ENCODE data around the gene ANO6. TPM values are rescaled to one million over a fixed set of nuclear protein-coding genes. Genes with fewer than 3 reads are reported as not detected.
A peak's percentile ranks its signal among the peaks of the same experiment; 100 is the strongest.
"Not testable (repeated sequence)": the region's sequence is repeated elsewhere in the genome, so short reads cannot be mapped to it uniquely, and the experiment has no call there.

ANO6 gene
- total RNA-seq, 2 experiments from 2014 or later = 13.1 to 13.6 TPM

GRCh38 chr12:45312012-45312411, 96.1 kb downstream of the ANO6 start:
- ChIA-PET POLR2A (no interaction called here), CTCF (no interaction called here)
- Mint-ChIP-seq H3K9me3 (peaks cover 4% of the 10 kb centered on the region), H3K27me3 (no peaks in the 10 kb centered on the region), H3K4me3 (no peak overlapping the region), H3K27ac (no peak overlapping the region), H3K36me3 (ENCODE audit: low read depth) (peaks cover 14% of the 10 kb centered on the region), H3K4me1 (ENCODE audit: low read depth) (peaks cover 3% of the 10 kb centered on the region)
- TF ChIP-seq CTCF (IDR thresholded peaks at IDR 0.05) = no peak
- intact Hi-C loops (cut with micrococcal nuclease) = no loop called here
- ATAC-seq = no peak
- no peak for DNase-seq

- intact Hi-C loops (cut with micrococcal nuclease) = no loop called here
- peaks cover 20% of the 10 kb centered on the region for H3K36me3 Mint-ChIP-seq (ENCODE audit: low read depth)
- H3K27me3 Mint-ChIP-seq = no peaks in the 10 kb centered on the region
- DNase-seq (no peak), ATAC-seq (no peak)
- POLR2A ChIA-PET = no interaction called here
- peaks cover 7% of the 10 kb centered on the region for H3K9me3 Mint-ChIP-seq
- H3K27ac Mint-ChIP-seq = no peak overlapping the region
- peaks cover 3% of the 10 kb centered on the region for H3K4me1 Mint-ChIP-seq (ENCODE audit: low read depth)
- H3K4me3 Mint-ChIP-seq = no peak overlapping the region
- TF ChIP-seq CTCF (IDR thresholded peaks at IDR 0.05) = no peak
- CTCF ChIA-PET = interaction anchor here (1.3 kb wide), 1 partner anchor 13 kb away, joined by 3 read pairs; no protein-coding TSS in a partner anchor
These were observed 98.9 kb downstream of the ANO6 start for GRCh38 chr12:45314770-45315169.

- CTCF ChIA-PET = interaction anchor here (1.3 kb wide), 1 partner anchor 13 kb away, joined by 3 read pairs; no protein-coding TSS in a partner anchor
- H3K4me3 Mint-ChIP-seq = no peak overlapping the region
- DNase-seq (no peak), ATAC-seq (no peak)
- no peak overlapping the region for H3K27ac Mint-ChIP-seq
- POLR2A ChIA-PET = no interaction called here
- no peak for TF ChIP-seq CTCF (IDR thresholded peaks at IDR 0.05)
- peaks cover 7% of the 10 kb centered on the region for H3K9me3 Mint-ChIP-seq
- no peaks in the 10 kb centered on the region for H3K27me3 Mint-ChIP-seq
- intact Hi-C loops (cut with micrococcal nuclease) = no loop called here
- peaks cover 3% of the 10 kb centered on the region for H3K4me1 Mint-ChIP-seq (ENCODE audit: low read depth)
- H3K36me3 Mint-ChIP-seq (ENCODE audit: low read depth) = peaks cover 22% of the 10 kb centered on the region
These were observed 99.6 kb downstream of the ANO6 start for GRCh38 chr12:45315462-45315861.

- POLR2A ChIA-PET; ATAC-seq; H3K4me3 Mint-ChIP-seq; H3K27me3 Mint-ChIP-seq; H3K27ac Mint-ChIP-seq; H3K4me1 Mint-ChIP-seq (ENCODE audit: low read depth); H3K9me3 Mint-ChIP-seq; intact Hi-C loops (cut with micrococcal nuclease); CTCF ChIA-PET; DNase-seq: not testable (repeated sequence)
- H3K36me3 Mint-ChIP-seq (ENCODE audit: low read depth) = peaks cover 24% of the 10 kb centered on the region
These were observed 101.4 kb downstream of the ANO6 start for GRCh38 chr12:45317261-45317660.

- CTCF ChIA-PET = no interaction called here
- Mint-ChIP-seq H3K27ac (no peak overlapping the region), H3K9me3 (no peaks in the 10 kb centered on the region), H3K4me3 (no peak overlapping the region), H3K4me1 (ENCODE audit: low read depth) (peaks cover 8% of the 10 kb centered on the region), H3K36me3 (ENCODE audit: low read depth) (peaks cover 7% of the 10 kb centered on the region), H3K27me3 (no peaks in the 10 kb centered on the region)
- ATAC-seq (no peak), DNase-seq (no peak)
- no peak for TF ChIP-seq CTCF (IDR thresholded peaks at IDR 0.05)
- intact Hi-C loops (cut with micrococcal nuclease) = no loop called here
- POLR2A ChIA-PET = no interaction called here
These were observed 106.9 kb downstream of the ANO6 start for GRCh38 chr12:45322810-45323209.

GRCh38 chr12:45324391-45324790, 108.5 kb downstream of the ANO6 start:
- Mint-ChIP-seq H3K9me3 (no peaks in the 10 kb centered on the region), H3K36me3 (ENCODE audit: low read depth) (peaks cover 4% of the 10 kb centered on the region), H3K4me3 (no peak overlapping the region), H3K27ac (no peak overlapping the region), H3K4me1 (ENCODE audit: low read depth) (peaks cover 11% of the 10 kb centered on the region), H3K27me3 (no peaks in the 10 kb centered on the region)
- ChIA-PET CTCF (interaction anchor here (1.1 to 1.4 kb wide), 2 partner anchors 34 to 219 kb away, joined by 4 to 5 read pairs; no protein-coding TSS in a partner anchor), POLR2A (interaction anchor here (0.7 kb wide), 1 partner anchor 591 kb away, joined by 3 read pairs; no protein-coding TSS in a partner anchor)
- peak; percentile 61 for ATAC-seq
- no peak for TF ChIP-seq CTCF (IDR thresholded peaks at IDR 0.05)
- intact Hi-C loops (cut with micrococcal nuclease) = no loop called here
- DNase-seq = no peak
